ENCODE results near the gene SRBD1. TPM values are rescaled to one million over a fixed set of nuclear protein-coding genes. Genes with fewer than 3 reads are reported as not detected.

SRBD1 gene
- polyA plus RNA-seq, 1 donor, result 10.7 TPM

GRCh38 chr2:45649462-45649857 is 38.4 kb upstream of the SRBD1 start:
- no peak for DNase-seq
- Histone ChIP-seq H3K4me3 (ENCODE audit: low read length) (peak overlapping the region; percentile 93), H3K9me3 (ENCODE audit: control insufficient read depth, low read depth, low read length) (no peaks in the 10 kb centered on the region), H3K27ac (ENCODE audit: low read length) (peak overlapping the region; percentile 94), H3K36me3 (ENCODE audit: control insufficient read depth, insufficient read depth, low read length) (no peaks in the 10 kb centered on the region), H3K4me1 (ENCODE audit: control insufficient read depth, insufficient read depth, low read length) (peaks cover 29% of the 10 kb centered on the region), H3K27me3 (ENCODE audit: control insufficient read depth, insufficient read depth, low read length) (no peaks in the 10 kb centered on the region)
- WGBS (ENCODE audit: insufficient coverage, low lambda C conversion rate), result no CpG with 5 or more reads among the region's 10 CpGs

- Histone ChIP-seq H3K27ac (ENCODE audit: low read length) (peak overlapping the region; percentile 94), H3K27me3 (ENCODE audit: control insufficient read depth, insufficient read depth, low read length) (no peaks in the 10 kb centered on the region), H3K9me3 (ENCODE audit: control insufficient read depth, low read depth, low read length) (no peaks in the 10 kb centered on the region), H3K4me1 (ENCODE audit: control insufficient read depth, insufficient read depth, low read length) (peaks cover 33% of the 10 kb centered on the region), H3K36me3 (ENCODE audit: control insufficient read depth, insufficient read depth, low read length) (no peaks in the 10 kb centered on the region), H3K4me3 (ENCODE audit: low read length) (peak overlapping the region; percentile 93)
- peak; percentile 21 to 59 for DNase-seq
- WGBS (ENCODE audit: insufficient coverage, low lambda C conversion rate), result no CpG with 5 or more reads among the region's 2 CpGs
These were observed 37.6 kb upstream of the SRBD1 start for GRCh38 chr2:45648636-45649035.

- 100% methylated on average over 1 of the region's 3 CpGs for WGBS (ENCODE audit: insufficient coverage, low lambda C conversion rate)
- peak; percentile 18 to 60 for DNase-seq
- Histone ChIP-seq H3K27ac (ENCODE audit: low read length) (peak overlapping the region; percentile 94), H3K4me1 (ENCODE audit: control insufficient read depth, insufficient read depth, low read length) (peaks cover 33% of the 10 kb centered on the region), H3K4me3 (ENCODE audit: low read length) (no peak overlapping the region), H3K9me3 (ENCODE audit: control insufficient read depth, low read depth, low read length) (no peaks in the 10 kb centered on the region), H3K36me3 (ENCODE audit: control insufficient read depth, insufficient read depth, low read length) (no peaks in the 10 kb centered on the region), H3K27me3 (ENCODE audit: control insufficient read depth, insufficient read depth, low read length) (peaks cover 4% of the 10 kb centered on the region)
These were observed 37.0 kb upstream of the SRBD1 start for GRCh38 chr2:45647986-45648520.

DNA sequence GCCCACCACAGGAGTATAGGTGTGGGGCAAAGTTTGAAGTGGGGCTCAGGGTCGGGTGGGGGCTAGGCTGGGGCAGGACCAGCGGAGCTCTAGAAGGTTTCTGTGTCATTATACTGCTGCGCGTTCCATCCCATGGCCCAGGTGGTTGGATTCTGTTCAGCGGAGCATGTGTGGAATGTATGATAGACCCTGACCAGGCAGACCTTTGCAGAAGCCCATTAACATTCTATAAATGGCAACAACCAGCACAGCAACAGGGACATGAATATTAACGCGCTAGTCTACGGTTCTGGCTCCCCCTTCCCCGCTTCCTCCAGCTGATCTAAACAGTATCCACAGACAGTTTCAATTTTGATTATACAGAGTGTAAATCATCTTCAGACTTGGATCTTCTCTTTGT is 36.3 kb upstream of the SRBD1 start:
- Histone ChIP-seq H3K4me1 (ENCODE audit: control insufficient read depth, insufficient read depth, low read length) (peaks cover 26% of the 10 kb centered on the region), H3K9me3 (ENCODE audit: control insufficient read depth, low read depth, low read length) (no peaks in the 10 kb centered on the region), H3K4me3 (ENCODE audit: low read length) (no peak overlapping the region), H3K27me3 (ENCODE audit: control insufficient read depth, insufficient read depth, low read length) (peaks cover 9% of the 10 kb centered on the region), H3K27ac (ENCODE audit: low read length) (peak overlapping the region; percentile 94), H3K36me3 (ENCODE audit: control insufficient read depth, insufficient read depth, low read length) (no peaks in the 10 kb centered on the region)
- no peak for DNase-seq
- WGBS (ENCODE audit: insufficient coverage, low lambda C conversion rate), result 100% methylated on average over 2 of the region's 9 CpGs

DNA sequence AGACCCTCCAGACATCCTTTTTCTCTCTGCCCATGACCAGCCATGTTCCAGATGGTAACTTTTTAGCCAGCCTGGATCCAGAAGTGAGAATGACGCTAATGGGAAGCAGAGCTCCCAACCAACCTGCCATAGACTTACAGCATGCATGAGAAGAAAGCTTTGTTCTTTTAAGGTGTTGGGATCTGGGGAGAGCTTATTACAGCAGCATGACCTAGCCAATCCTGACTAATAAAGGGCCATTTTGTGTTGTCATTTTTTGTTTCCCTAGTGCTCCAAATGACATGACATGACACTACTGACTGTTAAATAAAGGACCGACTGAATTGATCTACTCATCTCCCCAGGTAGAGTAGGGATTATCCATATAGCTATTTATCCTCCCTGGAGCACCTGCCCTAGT is 35.2 kb upstream of the SRBD1 start:
- no CpG with 5 or more reads among the region's 2 CpGs for WGBS (ENCODE audit: insufficient coverage, low lambda C conversion rate)
- DNase-seq, result no peak
- Histone ChIP-seq H3K4me1 (ENCODE audit: control insufficient read depth, insufficient read depth, low read length) (peaks cover 25% of the 10 kb centered on the region), H3K27me3 (ENCODE audit: control insufficient read depth, insufficient read depth, low read length) (peaks cover 13% of the 10 kb centered on the region), H3K9me3 (ENCODE audit: control insufficient read depth, low read depth, low read length) (no peaks in the 10 kb centered on the region), H3K36me3 (ENCODE audit: control insufficient read depth, insufficient read depth, low read length) (no peaks in the 10 kb centered on the region), H3K27ac (ENCODE audit: low read length) (no peak overlapping the region), H3K4me3 (ENCODE audit: low read length) (no peak overlapping the region)

DNA sequence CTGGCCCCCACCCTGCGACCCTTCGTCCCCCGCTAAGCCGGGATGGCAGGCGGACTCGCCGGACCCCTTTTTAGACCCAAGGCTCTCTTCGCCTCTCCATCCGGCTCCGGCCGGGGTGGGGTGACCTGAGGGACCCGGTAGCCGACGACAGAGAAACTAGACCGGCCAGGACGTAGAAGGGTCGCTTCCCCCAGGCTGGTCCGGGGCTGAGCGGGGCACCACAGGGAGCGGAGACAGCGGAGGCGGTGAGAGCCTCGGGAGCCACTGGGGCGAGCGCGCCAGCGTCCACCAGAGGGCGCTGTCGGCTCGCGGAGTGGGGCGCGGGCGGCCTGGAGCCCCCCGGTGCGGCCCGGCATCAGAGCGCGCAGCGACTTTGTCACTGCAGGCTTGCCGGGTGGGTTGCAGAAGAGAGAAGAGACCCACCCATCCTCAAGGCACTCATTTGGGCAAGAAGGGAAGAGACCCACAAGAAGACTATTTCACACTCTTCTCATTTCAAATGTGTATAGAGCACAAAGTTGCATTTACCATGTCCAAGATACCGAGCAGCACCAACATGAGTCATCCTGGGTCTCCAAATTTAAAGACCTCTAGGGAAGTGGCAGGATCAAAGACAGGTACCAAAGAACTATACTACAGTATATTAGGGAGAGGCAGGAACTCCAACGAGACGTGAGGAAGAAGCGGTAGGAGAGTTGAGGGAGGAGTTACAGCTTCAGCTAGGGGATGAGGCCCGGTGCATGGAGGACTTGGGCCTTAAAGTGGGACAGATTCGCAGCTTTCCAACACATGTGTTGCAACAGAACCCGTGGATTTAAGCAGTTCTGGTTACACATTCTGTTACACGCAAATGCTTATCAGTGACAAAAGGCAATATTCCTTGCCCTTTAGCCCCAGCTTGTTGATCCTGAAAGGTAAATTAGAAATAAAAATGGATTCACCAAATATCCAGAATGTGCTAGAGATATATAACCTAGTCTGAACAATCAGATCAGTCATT is 32.8 kb upstream of the SRBD1 start:
- Histone ChIP-seq H3K4me1 (ENCODE audit: control insufficient read depth, insufficient read depth, low read length) (peaks cover 21% of the 10 kb centered on the region), H3K27ac (ENCODE audit: low read length) (peak overlapping the region; percentile 30), H3K27me3 (ENCODE audit: control insufficient read depth, insufficient read depth, low read length) (peaks cover 18% of the 10 kb centered on the region), H3K36me3 (ENCODE audit: control insufficient read depth, insufficient read depth, low read length) (no peaks in the 10 kb centered on the region), H3K9me3 (ENCODE audit: control insufficient read depth, low read depth, low read length) (no peaks in the 10 kb centered on the region), H3K4me3 (ENCODE audit: low read length) (peak overlapping the region; percentile 67)
- peak; percentile 65 to 84 for DNase-seq
- WGBS (ENCODE audit: insufficient coverage, low lambda C conversion rate), result 10% methylated on average over 2 of the region's 49 CpGs

DNA sequence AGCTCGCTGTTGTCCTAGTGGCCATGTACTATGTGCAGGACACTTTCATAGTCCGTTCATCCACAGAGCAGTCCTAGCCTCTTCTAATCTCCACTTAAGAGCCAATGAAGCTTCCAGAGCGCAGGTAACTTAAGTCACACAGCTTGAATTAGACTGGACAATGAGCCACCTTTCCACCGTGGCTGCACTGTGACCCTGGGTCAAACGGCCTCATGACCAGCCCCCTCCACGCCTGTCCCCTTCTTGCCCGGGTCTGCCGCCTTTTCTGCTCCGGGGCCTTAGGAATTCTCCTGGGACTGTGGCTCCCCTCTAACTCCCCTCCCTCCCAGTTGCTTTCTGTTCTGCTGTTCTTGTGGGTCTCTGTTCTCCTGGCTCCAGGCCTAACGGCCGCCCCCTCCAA is 32.0 kb upstream of the SRBD1 start:
- Histone ChIP-seq H3K27ac (ENCODE audit: low read length) (no peak overlapping the region), H3K4me1 (ENCODE audit: control insufficient read depth, insufficient read depth, low read length) (peaks cover 15% of the 10 kb centered on the region), H3K4me3 (ENCODE audit: low read length) (peak overlapping the region; percentile 67), H3K36me3 (ENCODE audit: control insufficient read depth, insufficient read depth, low read length) (no peaks in the 10 kb centered on the region), H3K9me3 (ENCODE audit: control insufficient read depth, low read depth, low read length) (no peaks in the 10 kb centered on the region), H3K27me3 (ENCODE audit: control insufficient read depth, insufficient read depth, low read length) (peaks cover 19% of the 10 kb centered on the region)
- DNase-seq, result peak in 1 of 2 donors; percentile 10
- WGBS (ENCODE audit: insufficient coverage, low lambda C conversion rate), result 0% methylated on average over 2 of the region's 11 CpGs

GRCh38 chr2:45640576-45640975 is 29.5 kb upstream of the SRBD1 start:
- no CpG with 5 or more reads among the region's 2 CpGs for WGBS (ENCODE audit: insufficient coverage, low lambda C conversion rate)
- H3K27me3 ChIP-seq (ENCODE audit: control insufficient read depth, insufficient read depth, low read length), result peaks cover 24% of the 10 kb centered on the region
- no peak overlapping the region for H3K27ac ChIP-seq (ENCODE audit: low read length)
- H3K4me1 ChIP-seq (ENCODE audit: control insufficient read depth, insufficient read depth, low read length), result peaks cover 4% of the 10 kb centered on the region
- no peaks in the 10 kb centered on the region for H3K36me3 ChIP-seq (ENCODE audit: control insufficient read depth, insufficient read depth, low read length)
- no peak overlapping the region for H3K4me3 ChIP-seq (ENCODE audit: low read length)
- DNase-seq, result no peak
- no peaks in the 10 kb centered on the region for H3K9me3 ChIP-seq (ENCODE audit: control insufficient read depth, low read depth, low read length)

GRCh38 chr2:45637440-45637839 is 26.4 kb upstream of the SRBD1 start:
- Histone ChIP-seq H3K27ac (ENCODE audit: low read length) (no peak overlapping the region), H3K36me3 (ENCODE audit: control insufficient read depth, insufficient read depth, low read length) (no peaks in the 10 kb centered on the region), H3K4me1 (ENCODE audit: control insufficient read depth, insufficient read depth, low read length) (no peaks in the 10 kb centered on the region), H3K27me3 (ENCODE audit: control insufficient read depth, insufficient read depth, low read length) (peaks cover 16% of the 10 kb centered on the region), H3K4me3 (ENCODE audit: low read length) (no peak overlapping the region), H3K9me3 (ENCODE audit: control insufficient read depth, low read depth, low read length) (no peaks in the 10 kb centered on the region)
- no peak for DNase-seq
- WGBS (ENCODE audit: insufficient coverage, low lambda C conversion rate), result no CpG with 5 or more reads among the region's 5 CpGs

GRCh38 chr2:45636008-45636407 is 24.9 kb upstream of the SRBD1 start:
- Histone ChIP-seq H3K4me3 (ENCODE audit: low read length) (no peak overlapping the region), H3K4me1 (ENCODE audit: control insufficient read depth, insufficient read depth, low read length) (no peaks in the 10 kb centered on the region), H3K27me3 (ENCODE audit: control insufficient read depth, insufficient read depth, low read length) (peaks cover 11% of the 10 kb centered on the region), H3K27ac (ENCODE audit: low read length) (no peak overlapping the region), H3K9me3 (ENCODE audit: control insufficient read depth, low read depth, low read length) (no peaks in the 10 kb centered on the region), H3K36me3 (ENCODE audit: control insufficient read depth, insufficient read depth, low read length) (no peaks in the 10 kb centered on the region)
- DNase-seq, result no peak
- WGBS (ENCODE audit: insufficient coverage, low lambda C conversion rate), result no CpG with 5 or more reads among the region's 5 CpGs
